ENCODE measurements around the gene PRR35. TPM values are rescaled to one million over a fixed set of nuclear protein-coding genes. Genes with fewer than 3 reads are reported as not detected.

The PRR35 gene
- polyA plus RNA-seq, 1 donor from 2014 or later = not detected

DNA sequence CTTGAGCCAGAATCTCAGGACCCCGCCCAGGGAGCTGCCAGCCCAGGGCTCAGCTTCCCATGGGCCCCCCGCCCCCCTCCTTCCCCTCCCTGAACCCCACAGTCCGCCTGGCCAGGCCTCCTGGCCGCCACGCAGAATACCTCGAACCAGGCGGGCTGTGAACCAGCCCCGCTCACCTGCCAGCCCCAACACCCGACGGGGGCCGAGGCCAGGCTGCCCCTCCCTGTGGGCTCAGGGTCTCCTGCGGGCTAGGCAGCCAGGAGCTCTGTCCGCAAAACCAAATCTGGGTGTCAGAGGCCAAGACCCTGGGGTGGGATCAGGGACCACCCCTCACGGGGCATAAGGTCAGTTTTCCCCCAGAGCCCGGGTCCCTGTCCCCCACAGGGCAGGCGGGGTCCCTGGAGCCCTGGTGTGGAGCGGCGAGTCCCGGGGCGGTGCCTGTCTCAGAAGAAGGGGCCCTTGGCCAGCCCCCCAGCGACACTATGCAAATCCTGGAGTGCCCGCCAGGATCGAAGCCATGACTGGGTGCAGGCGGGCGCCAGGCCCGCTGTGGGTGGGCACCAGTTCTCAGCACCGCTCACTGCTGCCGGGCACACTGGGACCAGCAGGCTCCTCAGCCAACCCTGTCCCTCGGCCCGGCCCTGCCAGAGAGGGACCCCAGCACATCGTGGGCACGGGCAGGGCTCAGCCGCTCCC is 6.4 kb upstream of the PRR35 start:
- Histone ChIP-seq H3K4me3 (ENCODE audit: low read length) (no peak overlapping the region), H3K36me3 (ENCODE audit: insufficient read depth, low read length) (no peaks in the 10 kb centered on the region)

DNA sequence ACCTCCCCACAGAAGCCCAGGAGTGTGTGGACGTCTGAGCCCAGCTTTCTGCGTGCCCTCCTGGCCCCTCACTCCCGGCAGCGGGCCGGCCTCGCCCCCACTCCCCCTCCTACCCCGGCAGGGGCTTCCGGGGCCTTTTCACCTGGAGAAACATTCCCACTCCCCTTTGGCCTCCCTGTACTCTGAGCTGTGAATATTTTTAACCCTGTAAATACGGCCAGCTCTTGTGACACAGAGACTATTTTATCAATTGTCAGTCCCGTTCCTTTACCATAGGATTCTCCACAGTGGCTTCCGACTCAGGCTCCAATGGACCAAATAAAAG is 5.9 kb upstream of the PRR35 start:
- H3K36me3 ChIP-seq (ENCODE audit: insufficient read depth, low read length) = no peaks in the 10 kb centered on the region

More for the DNA sequence above, 6.4 kb upstream of the PRR35 start:
- Histone ChIP-seq H3K27ac (ENCODE audit: low read length) (no peak overlapping the region), H4K20me1 (ENCODE audit: insufficient read depth) (no peaks in the 10 kb centered on the region), H3K9me2 (ENCODE audit: insufficient read depth, low read length) (no peaks in the 10 kb centered on the region), H3K9ac (ENCODE audit: low read length) (no peak overlapping the region), H3K79me2 (replicated peaks; ENCODE audit: insufficient read depth, low read length) (no peaks in the 10 kb centered on the region), H3K4me2 (ENCODE audit: low read length) (no peak overlapping the region), H3F3A (ENCODE audit: insufficient read depth, low read length, poor library complexity, severe bottlenecking) (no peaks in the 10 kb centered on the region), H3K27me3 (ENCODE audit: insufficient read depth, low read depth, low read length) (peaks cover 7% of the 10 kb centered on the region), H2AFZ (ENCODE audit: low read depth, low read length) (no peak overlapping the region), H3K9me3 (ENCODE audit: low read length) (no peaks in the 10 kb centered on the region)
- no peak for TF ChIP-seq POLR2AphosphoS5 (IDR thresholded peaks at IDR 0.05)
- TF ChIP-seq EP300 (conservative IDR thresholded peaks at IDR 0.05; ENCODE audit: poor library complexity, severe bottlenecking) = no peak

DNA sequence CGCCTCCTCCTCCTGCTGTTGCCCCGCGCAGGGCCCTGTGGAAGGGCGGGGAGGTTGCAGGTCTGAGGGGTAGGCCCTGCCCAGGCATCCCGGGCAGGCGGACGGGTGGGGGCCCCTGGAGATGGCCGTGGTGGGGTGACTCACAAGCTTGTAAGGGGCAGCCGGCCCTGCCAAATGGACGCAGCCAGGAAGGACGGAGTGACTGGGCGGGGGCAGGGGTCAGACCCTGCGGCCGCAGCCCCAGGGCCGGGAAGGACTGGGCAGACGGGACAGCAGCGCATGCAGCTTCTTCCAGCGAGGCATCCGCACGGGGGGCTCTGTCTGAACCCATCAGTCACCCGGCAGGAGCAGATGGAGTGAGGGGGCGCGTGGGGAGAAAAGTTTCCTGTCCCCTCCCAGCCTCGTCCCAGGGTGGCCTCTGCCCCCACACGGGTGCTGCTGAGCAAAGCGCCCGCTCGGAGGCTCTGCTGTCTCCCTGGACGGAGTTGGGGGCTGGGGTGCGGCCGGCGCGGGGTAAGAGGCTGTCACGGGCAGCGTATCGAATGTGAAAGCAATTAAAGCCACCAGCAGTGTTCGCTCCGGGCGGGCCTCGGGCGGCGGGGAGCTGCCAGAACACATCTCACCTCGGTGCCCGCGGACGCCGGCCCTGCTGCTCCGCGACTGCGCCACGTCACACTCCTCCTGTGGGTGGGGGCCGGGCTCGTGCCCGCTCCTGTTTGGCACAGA is 5.4 kb upstream of the PRR35 start:
- Histone ChIP-seq H3K9me2 (ENCODE audit: insufficient read depth, low read length) (no peaks in the 10 kb centered on the region), H2AFZ (ENCODE audit: low read depth, low read length) (no peak overlapping the region), H3K9ac (ENCODE audit: low read length) (no peak overlapping the region), H3K27ac (ENCODE audit: low read length) (no peak overlapping the region), H3K27me3 (ENCODE audit: insufficient read depth, low read depth, low read length) (peaks cover 17% of the 10 kb centered on the region), H3K4me2 (ENCODE audit: low read length) (no peak overlapping the region), H3K4me3 (ENCODE audit: low read length) (no peak overlapping the region), H3F3A (ENCODE audit: insufficient read depth, low read length, poor library complexity, severe bottlenecking) (no peaks in the 10 kb centered on the region), H4K20me1 (ENCODE audit: insufficient read depth) (no peaks in the 10 kb centered on the region), H3K79me2 (replicated peaks; ENCODE audit: insufficient read depth, low read length) (no peaks in the 10 kb centered on the region), H3K36me3 (ENCODE audit: insufficient read depth, low read length) (no peaks in the 10 kb centered on the region), H3K9me3 (ENCODE audit: low read length) (no peaks in the 10 kb centered on the region)
- no peak for TF ChIP-seq EP300 (conservative IDR thresholded peaks at IDR 0.05; ENCODE audit: poor library complexity, severe bottlenecking)
- TF ChIP-seq POLR2AphosphoS5 (IDR thresholded peaks at IDR 0.05) = no peak
- TF ChIP-seq RAD21 (conservative IDR thresholded peaks at IDR 0.05) = no peak
- no peak for TF ChIP-seq SMC3 (conservative IDR thresholded peaks at IDR 0.05; ENCODE audit: poor library complexity)
- no peak for TF ChIP-seq EZH2 (IDR thresholded peaks at IDR 0.05; ENCODE audit: borderline replicate concordance, insufficient read depth, low read length, poor library complexity, severe bottlenecking)
- no peak for TF ChIP-seq MXI1 (conservative IDR thresholded peaks at IDR 0.05; ENCODE audit: poor library complexity, severe bottlenecking)
- TF ChIP-seq CTCF (IDR thresholded peaks at IDR 0.05; ENCODE audit: poor library complexity, severe bottlenecking) = no peak
- no peak for TF ChIP-seq REST (IDR thresholded peaks at IDR 0.05; ENCODE audit: borderline replicate concordance)
- TF ChIP-seq TAF1 (IDR thresholded peaks at IDR 0.05; ENCODE audit: low read depth) = no peak

More for the DNA sequence above, 5.9 kb upstream of the PRR35 start:
- Histone ChIP-seq H3K4me2 (ENCODE audit: low read length) (no peak overlapping the region), H3K4me3 (ENCODE audit: low read length) (no peak overlapping the region), H2AFZ (ENCODE audit: low read depth, low read length) (no peak overlapping the region), H3K9me3 (ENCODE audit: low read length) (no peaks in the 10 kb centered on the region), H3K27ac (ENCODE audit: low read length) (no peak overlapping the region), H3F3A (ENCODE audit: insufficient read depth, low read length, poor library complexity, severe bottlenecking) (no peaks in the 10 kb centered on the region), H4K20me1 (ENCODE audit: insufficient read depth) (no peaks in the 10 kb centered on the region), H3K9ac (ENCODE audit: low read length) (no peak overlapping the region), H3K79me2 (replicated peaks; ENCODE audit: insufficient read depth, low read length) (no peaks in the 10 kb centered on the region), H3K9me2 (ENCODE audit: insufficient read depth, low read length) (no peaks in the 10 kb centered on the region), H3K27me3 (ENCODE audit: insufficient read depth, low read depth, low read length) (peaks cover 12% of the 10 kb centered on the region)
- no peak for TF ChIP-seq EZH2 (IDR thresholded peaks at IDR 0.05; ENCODE audit: borderline replicate concordance, insufficient read depth, low read length, poor library complexity, severe bottlenecking)
